Panc1 (cell line): ENCODE data around the gene SEMA3B.
"Not testable (repeated sequence)": the region's sequence is repeated elsewhere in the genome, so short reads cannot be mapped to it uniquely, and the experiment has no call there.

ENCODE experiments used
- CTCF ChIP-seq: fragments of 450-650 bp; IDR thresholded peaks from 2 replicates; pipeline ENCODE4 v1.5.1; 2017; ENCODE audit warnings: mild to moderate bottlenecking
- POLR2AphosphoS5 ChIP-seq: IDR thresholded peaks from 2 replicates; pipeline ENCODE4 v1.6.1; 2012; ENCODE audit warnings: mild to moderate bottlenecking, low read depth, low read length, moderate library complexity
- SIN3A ChIP-seq: IDR thresholded peaks from 2 replicates; pipeline ENCODE4 v1.6.1; 2012; ENCODE audit warnings: low read depth, mild to moderate bottlenecking, low read length, moderate library complexity, borderline replicate concordance; ENCODE audit not compliant: insufficient read depth
- TCF7L2 ChIP-seq: IDR thresholded peaks from 2 replicates; pipeline ENCODE4 v1.6.1; 2011; ENCODE audit warnings: mild to moderate bottlenecking, low read depth, low read length, inconsistent platforms
- TF ChIP-seq, protein P1 (sequence below), 2 experiments: IDR thresholded peaks; 2 replicates each; pipeline ENCODE4 v1.6.1; 2011 to 2012; ENCODE audit warnings: low read depth in 2 of 2, control low read depth in 1 of 2, low read length in 1 of 2, mild to moderate bottlenecking in 1 of 2, moderate library complexity in 1 of 2; ENCODE audit not compliant: insufficient read depth in 1 of 2

DNA sequence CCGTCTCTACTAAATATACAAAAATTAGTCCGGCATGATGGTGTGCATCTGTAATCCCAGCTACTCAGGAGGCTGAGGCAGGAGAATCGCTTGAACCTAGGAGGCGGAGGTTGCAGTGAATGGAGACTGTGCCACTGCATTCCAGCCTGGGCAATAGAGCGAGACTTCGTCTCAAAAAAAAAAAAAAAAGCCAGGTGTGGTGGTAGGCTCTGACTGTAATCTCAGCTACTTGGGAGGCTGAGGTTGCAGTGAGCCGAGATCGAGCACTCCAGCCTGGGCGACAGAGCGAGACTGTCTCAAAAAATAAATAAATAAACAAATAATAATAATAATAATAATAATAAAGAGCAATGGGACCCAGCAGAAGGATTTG is 3.6 kb downstream of the SEMA3B start:
- TF ChIP-seq CTCF, POLR2AphosphoS5, TCF7L2, SIN3A: not testable (repeated sequence)
- TF ChIP-seq, protein P1, sequence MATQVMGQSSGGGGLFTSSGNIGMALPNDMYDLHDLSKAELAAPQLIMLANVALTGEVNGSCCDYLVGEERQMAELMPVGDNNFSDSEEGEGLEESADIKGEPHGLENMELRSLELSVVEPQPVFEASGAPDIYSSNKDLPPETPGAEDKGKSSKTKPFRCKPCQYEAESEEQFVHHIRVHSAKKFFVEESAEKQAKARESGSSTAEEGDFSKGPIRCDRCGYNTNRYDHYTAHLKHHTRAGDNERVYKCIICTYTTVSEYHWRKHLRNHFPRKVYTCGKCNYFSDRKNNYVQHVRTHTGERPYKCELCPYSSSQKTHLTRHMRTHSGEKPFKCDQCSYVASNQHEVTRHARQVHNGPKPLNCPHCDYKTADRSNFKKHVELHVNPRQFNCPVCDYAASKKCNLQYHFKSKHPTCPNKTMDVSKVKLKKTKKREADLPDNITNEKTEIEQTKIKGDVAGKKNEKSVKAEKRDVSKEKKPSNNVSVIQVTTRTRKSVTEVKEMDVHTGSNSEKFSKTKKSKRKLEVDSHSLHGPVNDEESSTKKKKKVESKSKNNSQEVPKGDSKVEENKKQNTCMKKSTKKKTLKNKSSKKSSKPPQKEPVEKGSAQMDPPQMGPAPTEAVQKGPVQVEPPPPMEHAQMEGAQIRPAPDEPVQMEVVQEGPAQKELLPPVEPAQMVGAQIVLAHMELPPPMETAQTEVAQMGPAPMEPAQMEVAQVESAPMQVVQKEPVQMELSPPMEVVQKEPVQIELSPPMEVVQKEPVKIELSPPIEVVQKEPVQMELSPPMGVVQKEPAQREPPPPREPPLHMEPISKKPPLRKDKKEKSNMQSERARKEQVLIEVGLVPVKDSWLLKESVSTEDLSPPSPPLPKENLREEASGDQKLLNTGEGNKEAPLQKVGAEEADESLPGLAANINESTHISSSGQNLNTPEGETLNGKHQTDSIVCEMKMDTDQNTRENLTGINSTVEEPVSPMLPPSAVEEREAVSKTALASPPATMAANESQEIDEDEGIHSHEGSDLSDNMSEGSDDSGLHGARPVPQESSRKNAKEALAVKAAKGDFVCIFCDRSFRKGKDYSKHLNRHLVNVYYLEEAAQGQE (IDR thresholded peaks at IDR 0.05; ENCODE audit: insufficient read depth in 1 of 2, low read depth in 2 of 2, low read length in 1 of 2) = not testable (repeated sequence)
